Superior temporal gyrus (tissue), 1 donor: ENCODE data around the gene PEX5L.
A peak's percentile ranks its signal among the peaks of the same experiment; 100 is the strongest.

ENCODE experiments used
- DNase-seq: peaks from one replicate; pipeline ENCODE4 v3.0.0-alpha.2; 2016; ENCODE audit errors: extremely low spot score

The PEX5L gene

GRCh38 chr3:179955809-179956208, 80.9 kb downstream of the PEX5L start:
- DNase-seq, result no peak

GRCh38 chr3:179955286-179955685, 81.5 kb downstream of the PEX5L start:
- DNase-seq, result no peak

GRCh38 chr3:179953993-179954870, 82.5 kb downstream of the PEX5L start:
- no peak for DNase-seq

- DNase-seq, result no peak
These were observed 85.9 kb downstream of the PEX5L start for GRCh38 chr3:179950840-179951239.

- no peak for DNase-seq
These were observed 86.9 kb downstream of the PEX5L start for GRCh38 chr3:179949869-179950268.

- DNase-seq, result no peak
These were observed 87.3 kb downstream of the PEX5L start for GRCh38 chr3:179949412-179949811.

- DNase-seq, result peak; percentile 58
These were observed 88.0 kb downstream of the PEX5L start for GRCh38 chr3:179948740-179949139.

GRCh38 chr3:179945569-179945968, 91.2 kb downstream of the PEX5L start:
- DNase-seq, result peak; percentile 46

- peak; percentile 92 for DNase-seq
These were observed 93.4 kb downstream of the PEX5L start for GRCh38 chr3:179943117-179943880.

GRCh38 chr3:179942553-179943075, 94.1 kb downstream of the PEX5L start:
- DNase-seq, result peak; percentile 62

- no peak for DNase-seq
These were observed 101.0 kb downstream of the PEX5L start for GRCh38 chr3:179935710-179936109.

GRCh38 chr3:179933914-179934313, 102.8 kb downstream of the PEX5L start:
- peak; percentile 36 for DNase-seq

- DNase-seq, result peak; percentile 26
These were observed 103.7 kb downstream of the PEX5L start for GRCh38 chr3:179933080-179933479.

- DNase-seq, result no peak
These were observed 104.1 kb downstream of the PEX5L start for GRCh38 chr3:179932674-179933073.

- peak; percentile 90 for DNase-seq
These were observed 107.6 kb downstream of the PEX5L start for GRCh38 chr3:179929091-179929529.

GRCh38 chr3:179927191-179927590, 109.5 kb downstream of the PEX5L start:
- no peak for DNase-seq

- DNase-seq, result no peak
These were observed 114.8 kb downstream of the PEX5L start for GRCh38 chr3:179921951-179922350.

- DNase-seq, result peak; percentile 88
These were observed 115.2 kb downstream of the PEX5L start for GRCh38 chr3:179921500-179921899.

GRCh38 chr3:179907784-179908482, 128.8 kb downstream of the PEX5L start:
- no peak for DNase-seq

- no peak for DNase-seq
These were observed 134.7 kb downstream of the PEX5L start for GRCh38 chr3:179902061-179902460.

- DNase-seq, result no peak
These were observed 138.7 kb downstream of the PEX5L start for GRCh38 chr3:179898024-179898423.

- no peak for DNase-seq
These were observed 139.5 kb downstream of the PEX5L start for GRCh38 chr3:179897231-179897630.
